Measurements from ENCODE around the gene LRP4. TPM values are rescaled to one million over a fixed set of nuclear protein-coding genes. Genes with fewer than 3 reads are reported as not detected.
"Not testable (repeated sequence)": the region's sequence is repeated elsewhere in the genome, so short reads cannot be mapped to it uniquely, and the experiment has no call there.

The LRP4 gene
- total RNA-seq, 2 experiments from 2014 or later = 0.02 to 0.15 TPM

DNA sequence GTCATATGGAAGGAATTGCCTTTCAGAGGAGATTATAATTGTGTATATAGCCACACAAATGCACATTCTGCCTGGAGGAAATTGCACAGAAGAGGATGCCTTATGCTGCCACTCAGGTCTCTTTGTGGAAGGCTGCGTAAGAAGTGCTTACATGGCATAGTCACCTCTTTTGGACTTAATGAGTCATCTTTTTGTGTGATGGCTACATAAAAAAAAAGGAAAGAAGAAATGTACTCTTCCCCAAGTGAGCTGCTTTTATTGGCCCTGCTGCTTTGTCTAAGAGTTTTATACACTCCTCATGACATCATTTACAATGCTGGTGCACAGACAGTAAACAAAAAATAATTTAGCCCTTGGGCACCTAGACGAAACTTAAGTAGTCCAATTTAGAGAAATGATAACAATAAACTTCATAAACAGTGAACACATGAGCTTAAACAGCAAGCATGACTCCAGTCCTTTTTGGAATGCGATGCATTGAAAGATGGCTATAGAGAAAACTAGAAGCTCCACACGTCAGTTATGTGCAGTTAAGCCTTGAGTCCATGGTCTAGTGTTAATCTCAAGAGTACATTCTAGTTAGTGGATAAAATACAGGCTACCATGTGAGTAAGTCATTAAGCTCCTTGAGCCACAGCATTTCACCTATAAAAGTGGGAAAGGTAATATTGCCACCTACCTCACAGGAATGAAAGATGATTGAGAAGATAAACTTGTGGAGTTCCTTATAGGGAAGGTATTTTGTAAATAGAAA is 30.2 kb upstream of the LRP4 start:
- H3K27ac Mint-ChIP-seq = no peak overlapping the region
- H3K4me3 Mint-ChIP-seq = no peak overlapping the region
- POLR2A ChIA-PET = no interaction called here
- no peaks in the 10 kb centered on the region for H3K9me3 Mint-ChIP-seq
- CTCF ChIA-PET = no interaction called here
- H3K4me1 Mint-ChIP-seq = peaks cover 16% of the 10 kb centered on the region
- no peak for DNase-seq
- H3K36me3 Mint-ChIP-seq (ENCODE audit: low read depth) = peaks cover 3% of the 10 kb centered on the region
- H3K27me3 Mint-ChIP-seq = no peaks in the 10 kb centered on the region

- H3K4me1 Mint-ChIP-seq = peaks cover 8% of the 10 kb centered on the region
- ChIA-PET POLR2A (no interaction called here), CTCF (no interaction called here)
- H3K4me3 Mint-ChIP-seq = no peak overlapping the region
- DNase-seq = no peak
- no peaks in the 10 kb centered on the region for H3K27me3 Mint-ChIP-seq
- no peaks in the 10 kb centered on the region for H3K9me3 Mint-ChIP-seq
- H3K36me3 Mint-ChIP-seq (ENCODE audit: low read depth) = no peaks in the 10 kb centered on the region
- no peak overlapping the region for H3K27ac Mint-ChIP-seq
Measured at GRCh38 chr11:46947399-46948077, 29.2 kb upstream of the LRP4 start.

DNA sequence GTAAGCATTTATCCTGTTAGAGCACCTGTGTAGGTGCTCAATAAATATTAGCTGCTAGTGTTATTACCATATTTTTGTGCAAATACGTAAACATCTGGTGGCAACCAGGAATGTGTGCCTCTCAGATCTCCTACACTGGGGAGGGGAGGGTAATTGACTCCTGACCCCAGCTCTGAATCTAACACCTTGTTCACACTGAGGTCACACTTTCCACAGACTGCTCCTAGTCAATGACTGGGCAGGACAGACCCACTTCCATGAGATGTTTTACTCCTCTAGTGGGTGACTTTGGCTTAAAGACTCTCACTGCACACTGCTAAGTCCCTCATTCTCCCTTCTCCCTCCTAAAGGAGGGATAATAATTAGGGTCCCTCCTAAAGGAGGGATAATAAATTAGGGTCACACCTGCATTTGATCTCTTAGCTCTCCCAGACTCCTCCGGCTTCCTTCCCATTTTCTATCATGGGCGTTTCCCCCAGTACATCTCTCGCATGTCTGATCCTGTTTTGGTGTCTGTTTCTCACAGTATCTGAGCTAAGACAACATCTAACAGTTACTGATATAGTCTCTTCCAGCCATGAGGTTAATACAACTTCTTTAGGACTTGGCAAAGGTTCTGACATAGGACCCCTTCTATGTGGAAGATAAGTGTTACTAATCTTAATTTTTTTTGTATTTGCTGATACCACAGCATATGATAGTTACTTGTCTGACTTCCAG is 26.2 kb upstream of the LRP4 start:
- Mint-ChIP-seq H3K27ac (no peak overlapping the region), H3K36me3 (ENCODE audit: low read depth) (no peaks in the 10 kb centered on the region), H3K9me3 (no peaks in the 10 kb centered on the region), H3K4me1 (no peaks in the 10 kb centered on the region), H3K4me3 (no peak overlapping the region), H3K27me3 (no peaks in the 10 kb centered on the region)
- POLR2A ChIA-PET = no interaction called here
- no peak for DNase-seq
- CTCF ChIA-PET = interaction anchor here (1.3 kb wide), 1 partner anchor 9 kb away, joined by 3 read pairs; no protein-coding TSS in a partner anchor

DNA sequence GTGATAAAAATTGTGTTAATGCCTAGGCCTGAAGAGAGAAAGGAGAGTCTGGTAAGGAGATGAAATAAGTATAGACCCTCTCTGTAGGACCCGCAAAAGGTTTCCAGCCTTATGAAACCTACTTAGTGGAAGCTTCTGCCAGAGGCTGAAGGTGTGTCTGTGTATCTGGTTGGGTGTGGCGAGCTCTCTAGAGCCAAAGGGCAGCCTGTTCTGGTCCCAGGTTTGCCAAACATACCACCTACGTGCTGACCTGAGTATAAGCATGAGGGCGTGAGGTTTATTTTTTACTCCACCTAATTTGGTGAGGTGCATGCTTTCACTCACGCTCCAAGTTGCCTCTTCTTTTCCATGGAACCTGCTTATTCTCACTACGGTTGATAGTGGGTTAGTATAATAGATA is 23.8 kb upstream of the LRP4 start:
- H3K27ac Mint-ChIP-seq = no peak overlapping the region
- peaks cover 2% of the 10 kb centered on the region for H3K36me3 Mint-ChIP-seq (ENCODE audit: low read depth)
- H3K27me3 Mint-ChIP-seq = no peaks in the 10 kb centered on the region
- no peak for DNase-seq
- POLR2A ChIA-PET = no interaction called here
- no peak overlapping the region for H3K4me3 Mint-ChIP-seq
- H3K4me1 Mint-ChIP-seq = peaks cover 5% of the 10 kb centered on the region
- no peaks in the 10 kb centered on the region for H3K9me3 Mint-ChIP-seq
- CTCF ChIA-PET = no interaction called here

DNA sequence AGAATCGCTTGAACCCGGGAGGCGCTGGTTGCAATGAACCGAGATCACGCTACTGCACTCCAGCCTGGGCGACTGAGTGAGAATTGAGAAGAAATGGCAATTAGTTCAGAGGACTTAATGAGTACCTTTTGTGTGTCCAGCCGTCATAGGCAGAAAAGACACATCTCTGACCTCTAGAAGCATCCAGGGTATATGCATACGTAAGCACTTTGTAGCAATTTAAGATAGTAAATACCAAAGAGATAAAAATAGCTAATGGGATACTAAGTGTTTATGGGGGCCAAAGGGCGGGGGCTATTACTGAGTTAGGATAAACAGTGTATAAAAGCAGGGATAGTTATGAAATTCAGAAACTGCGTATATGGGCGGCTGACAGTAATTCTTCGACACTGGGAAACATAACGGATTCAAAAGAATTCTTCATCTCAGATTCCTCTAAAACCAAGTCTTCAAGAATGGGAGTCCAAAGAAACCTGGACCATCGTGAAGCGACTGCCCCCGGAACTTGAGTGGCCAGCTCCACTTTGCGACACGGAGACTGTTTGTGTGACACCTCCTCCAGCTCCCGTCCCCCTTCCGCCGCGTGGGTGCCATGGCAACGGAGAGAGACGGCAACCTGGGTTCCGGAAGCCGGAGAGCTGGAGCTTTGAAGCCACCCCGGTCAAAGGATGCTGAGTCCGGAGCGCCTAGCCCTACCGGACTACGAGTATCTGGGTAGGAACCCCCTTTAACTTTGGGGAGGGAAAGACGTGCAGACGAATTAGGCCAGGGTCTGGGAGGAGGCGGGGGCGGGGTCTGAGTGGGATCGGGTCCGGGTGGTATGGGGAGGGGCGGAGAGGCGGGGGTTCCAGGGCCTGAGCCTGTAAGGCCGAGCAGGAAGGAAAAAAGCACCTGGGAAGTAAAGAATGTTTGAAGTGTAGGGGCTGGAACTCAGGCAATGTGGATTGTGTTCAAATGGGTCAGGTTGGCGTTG is 18.1 kb upstream of the LRP4 start, which contains the start of gene CSTPP1:
TSS of gene CSTPP1 (plus strand) at position 624 of the 973 bp plus-strand sequence. CDS start at position 669, 45 bp downstream.
- Mint-ChIP-seq H3K27ac (peak within 1 kb of the TSS; percentile 85), H3K4me3 (peak within 1 kb of the TSS; percentile 95), H3K9me3 (no peaks in the 10 kb centered on the region), H3K27me3 (peaks cover 4% of the 10 kb centered on the region), H3K36me3 (ENCODE audit: low read depth) (peaks cover 2% of the 10 kb centered on the region), H3K4me1 (peaks cover 19% of the 10 kb centered on the region)
- ChIA-PET CTCF (interaction anchor here (0.6 to 1.3 kb wide), 7 partner anchors 15 to 193 kb away, joined by 3 to 4 read pairs (median 3); no protein-coding TSS in a partner anchor), POLR2A (interaction anchor here (0.6 to 0.7 kb wide), 2 partner anchors 15 to 19 kb away, joined by 3 to 5 read pairs; no protein-coding TSS in a partner anchor)
- peak; percentile 95 for DNase-seq

GRCh38 chr11:46930089-46930488 is 11.7 kb upstream of the LRP4 start:
- CTCF ChIA-PET = interaction anchor here (0.6 to 1.2 kb wide), 3 partner anchors 222 to 372 kb away, joined by 3 to 4 read pairs (median 4); no protein-coding TSS in a partner anchor
- no peaks in the 10 kb centered on the region for H3K4me1 Mint-ChIP-seq
- peaks cover 14% of the 10 kb centered on the region for H3K27me3 Mint-ChIP-seq
- H3K36me3 Mint-ChIP-seq (ENCODE audit: low read depth) = no peaks in the 10 kb centered on the region
- POLR2A ChIA-PET = interaction anchor here (0.8 kb wide), 1 partner anchor 14 kb away, joined by 7 read pairs; no protein-coding TSS in a partner anchor
- no peaks in the 10 kb centered on the region for H3K9me3 Mint-ChIP-seq
- no peak for DNase-seq
- H3K27ac Mint-ChIP-seq = no peak overlapping the region
- H3K4me3 Mint-ChIP-seq = no peak overlapping the region

- H3K36me3 Mint-ChIP-seq (ENCODE audit: low read depth); H3K9me3 Mint-ChIP-seq; H3K27ac Mint-ChIP-seq; POLR2A ChIA-PET; DNase-seq; H3K4me1 Mint-ChIP-seq; H3K4me3 Mint-ChIP-seq: not testable (repeated sequence)
- peaks cover 15% of the 10 kb centered on the region for H3K27me3 Mint-ChIP-seq
- CTCF ChIA-PET = interaction anchor here (0.7 kb wide), 1 partner anchor 12 kb away, joined by 4 read pairs; no protein-coding TSS in a partner anchor
Measured at GRCh38 chr11:46928701-46929100, 10.4 kb upstream of the LRP4 start.

GRCh38 chr11:46927928-46928327 is 9.6 kb upstream of the LRP4 start:
- H3K36me3 Mint-ChIP-seq (ENCODE audit: low read depth); H3K4me1 Mint-ChIP-seq; H3K4me3 Mint-ChIP-seq; POLR2A ChIA-PET; H3K9me3 Mint-ChIP-seq; H3K27ac Mint-ChIP-seq; DNase-seq: not testable (repeated sequence)
- H3K27me3 Mint-ChIP-seq = peaks cover 13% of the 10 kb centered on the region
- CTCF ChIA-PET = interaction anchor here (0.7 to 1.5 kb wide), 3 partner anchors 12 to 332 kb away, joined by 3 to 5 read pairs (median 4); no protein-coding TSS in a partner anchor

DNA sequence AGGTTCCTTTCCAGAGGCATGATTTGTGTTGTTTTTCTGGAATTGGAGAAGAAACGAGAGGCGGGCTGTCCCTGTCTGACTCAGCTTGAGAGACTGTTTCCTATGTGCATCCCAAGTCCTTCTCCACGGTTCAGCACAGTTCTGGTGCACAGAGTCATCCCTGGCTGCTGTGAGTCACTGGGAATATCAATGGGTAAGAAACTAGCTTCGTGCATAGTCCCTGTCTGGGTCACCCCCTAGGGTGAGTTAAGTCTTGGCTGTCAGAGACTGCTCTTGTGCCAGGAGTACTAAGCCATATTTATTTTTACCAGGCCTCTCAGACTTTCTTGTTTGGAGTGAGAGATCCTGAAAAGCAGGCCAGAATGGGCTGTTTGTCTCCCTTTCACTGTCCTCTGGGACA is 2.4 kb upstream of the LRP4 start:
- no peak for DNase-seq
- ChIA-PET CTCF (interaction anchor here (1.7 to 2.0 kb wide), 3 partner anchors 13 to 232 kb away, joined by 4 to 8 read pairs (median 8); no protein-coding TSS in a partner anchor), POLR2A (no interaction called here)
- Mint-ChIP-seq H3K4me3 (no peak overlapping the region), H3K27me3 (peaks cover 42% of the 10 kb centered on the region), H3K9me3 (no peaks in the 10 kb centered on the region), H3K27ac (no peak overlapping the region), H3K4me1 (peaks cover 30% of the 10 kb centered on the region), H3K36me3 (ENCODE audit: low read depth) (no peaks in the 10 kb centered on the region)

GRCh38 chr11:46918788-46919513 is 601 bp upstream of the LRP4 start:
- DNase-seq = no peak
- H3K4me1 Mint-ChIP-seq = peaks cover 30% of the 10 kb centered on the region
- CTCF ChIA-PET = interaction anchor here (0.6 to 2.0 kb wide), 5 partner anchors 12 to 234 kb away, joined by 3 to 8 read pairs (median 4); no protein-coding TSS in a partner anchor
- H3K27me3 Mint-ChIP-seq = peaks cover 53% of the 10 kb centered on the region
- H3K27ac Mint-ChIP-seq = no peak overlapping the region
- H3K9me3 Mint-ChIP-seq = no peaks in the 10 kb centered on the region
- H3K4me3 Mint-ChIP-seq = peak overlapping the region; percentile 62
- POLR2A ChIA-PET = no interaction called here
- H3K36me3 Mint-ChIP-seq (ENCODE audit: low read depth) = no peaks in the 10 kb centered on the region

GRCh38 chr11:46917762-46918082 is 628 bp downstream of the LRP4 start:
- Mint-ChIP-seq H3K27me3 (peaks cover 62% of the 10 kb centered on the region), H3K4me1 (peaks cover 30% of the 10 kb centered on the region), H3K27ac (no peak overlapping the region), H3K9me3 (no peaks in the 10 kb centered on the region), H3K4me3 (peak overlapping the region; percentile 62), H3K36me3 (ENCODE audit: low read depth) (no peaks in the 10 kb centered on the region)
- DNase-seq = no peak
- ChIA-PET CTCF (interaction anchor here (0.9 kb wide), 1 partner anchor 14 kb away, joined by 3 read pairs; no protein-coding TSS in a partner anchor), POLR2A (no interaction called here)
